Hepatocyte (in vitro differentiated cells): Measurements from ENCODE around the gene COL17A1. TPM values are rescaled to one million over a fixed set of nuclear protein-coding genes. Genes with fewer than 3 reads are reported as not detected.

ENCODE experiments used
- DNase-seq: peaks from one replicate; pipeline ENCODE4 v3.0.0-alpha.2; 2016; ENCODE audit warnings: low spot score
- H2AFZ ChIP-seq: fragments of 200-600 bp; sonication (generic); 2 replicates; pipeline ENCODE4 v1.6.0; 2016; ENCODE audit warnings: antibody characterized with exemption, mild to moderate bottlenecking
- H3K27ac ChIP-seq: fragments of 200-600 bp; sonication (generic); 2 replicates; pipeline ENCODE4 v1.5.1; 2016; ENCODE audit warnings: mild to moderate bottlenecking
- H3K27me3 ChIP-seq: fragments of 200-600 bp; sonication (generic); 2 replicates; pipeline ENCODE4 v1.6.1; 2016
- H3K36me3 ChIP-seq: fragments of 200-600 bp; sonication (generic); replicated peaks from 2 replicates; pipeline ENCODE4 v1.5.1; 2016; ENCODE audit warnings: low read depth; ENCODE audit not compliant: insufficient read depth
- H3K4me1 ChIP-seq: fragments of 200-600 bp; sonication (generic); 2 replicates; pipeline ENCODE4 v1.5.1; 2016; ENCODE audit warnings: mild to moderate bottlenecking, moderate library complexity; ENCODE audit not compliant: insufficient read depth
- H3K4me2 ChIP-seq: fragments of 200-600 bp; sonication (generic); 2 replicates; pipeline ENCODE4 v1.6.0; 2016
- H3K4me3 ChIP-seq: fragments of 200-600 bp; sonication (generic); 2 replicates; pipeline ENCODE4 v1.5.1; 2016; ENCODE audit warnings: mild to moderate bottlenecking
- H3K79me2 ChIP-seq: fragments of 200-600 bp; sonication (generic); 2 replicates; pipeline ENCODE4 v1.6.0; 2017; ENCODE audit warnings: mild to moderate bottlenecking
- H3K9me2 ChIP-seq: fragments of 200-600 bp; sonication (generic); replicated peaks from 2 replicates; pipeline ENCODE4 v1.6.0; 2017; ENCODE audit warnings: mild to moderate bottlenecking; ENCODE audit not compliant: insufficient read depth
- H3K9me3 ChIP-seq: fragments of 200-600 bp; sonication (generic); 2 replicates; pipeline ENCODE4 v1.5.1; 2016; ENCODE audit warnings: low read depth, mild to moderate bottlenecking
- H4K20me1 ChIP-seq: fragments of 200-600 bp; sonication (generic); 2 replicates; pipeline ENCODE4 v1.6.0; 2016; ENCODE audit warnings: mild to moderate bottlenecking; ENCODE audit not compliant: insufficient read depth, poor library complexity, severe bottlenecking
- CTCF ChIP-seq: fragments of 200-600 bp; sonication (generic); IDR thresholded peaks from 2 replicates; pipeline ENCODE4 v1.5.1; 2016; ENCODE audit warnings: antibody characterized with exemption, mild to moderate bottlenecking; ENCODE audit not compliant: poor library complexity
- EZH2 ChIP-seq: fragments of 200-600 bp; sonication (generic); IDR thresholded peaks from 2 replicates; pipeline ENCODE4 v1.6.1; 2016; ENCODE audit warnings: antibody characterized with exemption, mild to moderate bottlenecking, borderline replicate concordance
- EZH2phosphoT487 ChIP-seq: fragments of 200-600 bp; sonication (generic); IDR thresholded peaks from one replicate; pipeline ENCODE4 v1.6.1; 2018; ENCODE audit warnings: antibody characterized with exemption, mild to moderate bottlenecking, low read depth, moderate library complexity; ENCODE audit not compliant: unreplicated experiment, severe bottlenecking
- WGBS: methylation state at CpG from one replicate; pipeline ENCODE4 v1.1.6; 2016; ENCODE audit warnings: low lambda C conversion rate; ENCODE audit errors: missing lambda C conversion rate; 5-methylcytosine and 5-hydroxymethylcytosine counted together
- polyA plus RNA-seq: library from polyadenylated mRNA; unstranded; fragments of >200 nt; fragmentation: Nextera tagmentation; extraction: Ambion mirVana; gene quantifications from 2 replicates; pipeline ENCODE4 v1.2.1, GENCODE V29; 2016
- total RNA-seq: library from RNA; depleted of rRNA; stranded (reverse); fragments of >200 nt; gene quantifications from 2 replicates; pipeline ENCODE4 v1.2.3, GENCODE V29; 2014

COL17A1 gene
- total and polyA plus RNA-seq, 2 experiments from 2014 or later, result 3.3 to 7.5 TPM

GRCh38 chr10:104034401-104035193, 51.1 kb downstream of the COL17A1 start:
- no peaks in the 10 kb centered on the region for H3K27me3 ChIP-seq
- TF ChIP-seq EZH2phosphoT487 (no peak), CTCF (no peak), EZH2 (no peak)
- no peaks in the 10 kb centered on the region for H3K4me1 ChIP-seq
- H3K4me3 ChIP-seq, result no peak overlapping the region
- peaks cover 4% of the 10 kb centered on the region for H3K36me3 ChIP-seq
- no peaks in the 10 kb centered on the region for H3K9me3 ChIP-seq
- H3K79me2 ChIP-seq, result no peaks in the 10 kb centered on the region
- no peaks in the 10 kb centered on the region for H3K9me2 ChIP-seq
- H3K4me2 ChIP-seq, result no peak overlapping the region
- H4K20me1 ChIP-seq, result no peaks in the 10 kb centered on the region
- WGBS, result 81% methylated on average over 16 of the region's 23 CpGs
- DNase-seq, result no peak
- H2AFZ ChIP-seq, result no peak overlapping the region
- H3K27ac ChIP-seq, result no peak overlapping the region

GRCh38 chr10:104033966-104034365, 51.7 kb downstream of the COL17A1 start:
- Histone ChIP-seq H3K27ac (no peak overlapping the region), H3K4me1 (no peaks in the 10 kb centered on the region), H3K9me3 (no peaks in the 10 kb centered on the region), H4K20me1 (no peaks in the 10 kb centered on the region), H3K4me3 (no peak overlapping the region), H3K79me2 (no peaks in the 10 kb centered on the region), H2AFZ (no peak overlapping the region), H3K9me2 (no peaks in the 10 kb centered on the region), H3K4me2 (no peak overlapping the region), H3K27me3 (no peaks in the 10 kb centered on the region), H3K36me3 (peaks cover 4% of the 10 kb centered on the region)
- TF ChIP-seq EZH2phosphoT487 (no peak), EZH2 (no peak), CTCF (no peak)
- WGBS, result 92% methylated on average over 11 of the region's 11 CpGs
- no peak for DNase-seq

- TF ChIP-seq CTCF, result no peak
- H3K79me2 ChIP-seq, result no peaks in the 10 kb centered on the region
- no peaks in the 10 kb centered on the region for H3K27me3 ChIP-seq
- H3K4me1 ChIP-seq, result no peaks in the 10 kb centered on the region
- no peaks in the 10 kb centered on the region for H3K9me3 ChIP-seq
- no peak overlapping the region for H3K27ac ChIP-seq
- WGBS, result 85% methylated on average over 12 of the region's 12 CpGs
- H4K20me1 ChIP-seq, result no peaks in the 10 kb centered on the region
- no peak overlapping the region for H3K4me3 ChIP-seq
- DNase-seq, result no peak
- peaks cover 4% of the 10 kb centered on the region for H3K36me3 ChIP-seq
- no peaks in the 10 kb centered on the region for H3K9me2 ChIP-seq
- no peak overlapping the region for H2AFZ ChIP-seq
- no peak overlapping the region for H3K4me2 ChIP-seq
Observed at GRCh38 chr10:104033401-104033930, 52.2 kb downstream of the COL17A1 start.
